GM18517 (cell line): ENCODE results near the gene F11.
"Not testable (repeated sequence)": the region's sequence is repeated elsewhere in the genome, so short reads cannot be mapped to it uniquely, and the experiment has no call there.

Experiments used
- ATAC-seq: cut with Tn5 transposase; IDR thresholded peaks from one replicate; pipeline ENCODE4 v1.9.1; 2021; ENCODE audit warnings: mild to moderate bottlenecking, moderate library complexity; ENCODE audit not compliant: unreplicated experiment

Gene F11

GRCh38 chr4:186265683-186266652 lies at the start of gene F11:
Gene F11, plus strand, starts transcription at chr4:186266189. Its CDS starts 948 bp downstream, at chr4:186267137.
- ATAC-seq = no peak

GRCh38 chr4:186216465-186217024 lies 49.4 kb upstream of the F11 start:
- ATAC-seq = no peak

GRCh38 chr4:186217733-186218293 lies 48.2 kb upstream of the F11 start:
- no peak for ATAC-seq

GRCh38 chr4:186221624-186222023 lies 44.4 kb upstream of the F11 start:
- ATAC-seq = no peak

GRCh38 chr4:186225848-186226247 lies 40.1 kb upstream of the F11 start:
- ATAC-seq = no peak

- ATAC-seq = no peak
Measured at GRCh38 chr4:186226521-186227189, 39.3 kb upstream of the F11 start.

GRCh38 chr4:186227221-186227620 lies 38.8 kb upstream of the F11 start, which contains the start of gene KLKB1:
Gene KLKB1, plus strand, starts transcription at chr4:186227507. Its CDS starts 689 bp downstream, at chr4:186228196.
- no peak for ATAC-seq

- no peak for ATAC-seq
Measured at GRCh38 chr4:186227744-186228513, 38.1 kb upstream of the F11 start.

GRCh38 chr4:186228514-186228894 lies 37.5 kb upstream of the F11 start:
- ATAC-seq = no peak

- no peak for ATAC-seq
Measured at GRCh38 chr4:186234367-186234766, 31.6 kb upstream of the F11 start.

GRCh38 chr4:186236126-186236525 lies 29.9 kb upstream of the F11 start:
- no peak for ATAC-seq

- ATAC-seq = no peak
Measured at GRCh38 chr4:186240452-186240847, 25.5 kb upstream of the F11 start.

GRCh38 chr4:186240848-186241491 lies 25.0 kb upstream of the F11 start:
- ATAC-seq = no peak

GRCh38 chr4:186241616-186242015 lies 24.4 kb upstream of the F11 start:
- no peak for ATAC-seq

GRCh38 chr4:186242031-186242430 lies 24.0 kb upstream of the F11 start:
- ATAC-seq = not testable (repeated sequence)

- ATAC-seq = no peak
Measured at GRCh38 chr4:186243331-186243730, 22.7 kb upstream of the F11 start.

- ATAC-seq = no peak
Measured at GRCh38 chr4:186244835-186245234, 21.2 kb upstream of the F11 start.

- ATAC-seq = not testable (repeated sequence)
Measured at GRCh38 chr4:186247062-186247752, 18.8 kb upstream of the F11 start.

GRCh38 chr4:186248643-186249042 lies 17.3 kb upstream of the F11 start:
- no peak for ATAC-seq
